HL-60 (cell line): ENCODE data around the gene UBL3.

Experiments
- DNase-seq, 2 experiments: peaks; one replicate each; pipeline ENCODE4 v3.0.0-alpha.2; 2010 to 2020; ENCODE audit warnings: low read depth in 1 of 2, low spot score in 1 of 2
- H3K27ac ChIP-seq: fragments of 250-450 bp; sonication (Bioruptor Pico); replicated peaks from 2 replicates; pipeline ENCODE4 v1.5.1; 2020; ENCODE audit warnings: mild to moderate bottlenecking, moderate library complexity
- H3K27me3 ChIP-seq: fragments of 250-450 bp; sonication (Bioruptor Pico); 2 replicates; pipeline ENCODE4 v1.5.1; 2021; ENCODE audit warnings: mild to moderate bottlenecking, moderate library complexity; ENCODE audit not compliant: insufficient read depth, poor library complexity, severe bottlenecking
- H3K4me3 ChIP-seq: replicated peaks from 2 replicates; pipeline ENCODE4 v1.5.1; 2011; ENCODE audit warnings: mild to moderate bottlenecking, control low read depth, low read length; ENCODE audit not compliant: insufficient read depth
- CTCF ChIP-seq: IDR thresholded peaks from one replicate; pipeline ENCODE4 v1.5.1; 2011; ENCODE audit warnings: low read length, control low read depth, inconsistent platforms; ENCODE audit not compliant: insufficient read depth
- GABPA ChIP-seq: IDR thresholded peaks from 2 replicates; pipeline ENCODE4 v1.6.1; 2012; ENCODE audit warnings: low read depth
- POLR2AphosphoS5 ChIP-seq: IDR thresholded peaks from 2 replicates; pipeline ENCODE4 v1.6.1; 2012; ENCODE audit warnings: low read depth
- SPI1 ChIP-seq: IDR thresholded peaks from 2 replicates; pipeline ENCODE4 v1.6.1; 2012; ENCODE audit warnings: low read depth, mild to moderate bottlenecking, borderline replicate concordance
- TF ChIP-seq, protein P1 (sequence below): IDR thresholded peaks from 2 replicates; pipeline ENCODE4 v1.6.1; 2012; ENCODE audit warnings: low read depth; ENCODE audit not compliant: insufficient replicate concordance

UBL3 gene

DNA sequence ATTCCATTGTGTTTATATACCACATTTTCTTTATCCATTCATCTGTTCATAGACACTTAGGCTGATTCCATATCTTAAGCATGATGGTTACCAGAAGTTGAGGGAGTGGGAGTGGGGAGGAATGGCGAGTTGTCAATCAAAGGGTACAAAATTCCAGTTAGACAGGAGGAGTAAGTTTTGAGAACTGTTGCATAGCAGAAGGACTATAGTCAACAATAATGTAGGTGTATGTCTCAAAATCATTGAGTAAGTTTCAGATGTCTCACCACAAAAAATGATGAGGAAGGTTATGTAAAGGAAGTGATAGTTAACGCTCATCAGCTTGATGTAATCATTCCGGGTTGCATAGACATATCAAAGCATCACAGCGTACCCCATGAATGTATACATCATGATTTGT is 4.6 kb upstream of the UBL3 start:
- no peak overlapping the region for H3K27ac ChIP-seq
- H3K4me3 ChIP-seq, result no peak overlapping the region
- H3K27me3 ChIP-seq, result no peaks in the 10 kb centered on the region
- TF ChIP-seq, protein P1, sequence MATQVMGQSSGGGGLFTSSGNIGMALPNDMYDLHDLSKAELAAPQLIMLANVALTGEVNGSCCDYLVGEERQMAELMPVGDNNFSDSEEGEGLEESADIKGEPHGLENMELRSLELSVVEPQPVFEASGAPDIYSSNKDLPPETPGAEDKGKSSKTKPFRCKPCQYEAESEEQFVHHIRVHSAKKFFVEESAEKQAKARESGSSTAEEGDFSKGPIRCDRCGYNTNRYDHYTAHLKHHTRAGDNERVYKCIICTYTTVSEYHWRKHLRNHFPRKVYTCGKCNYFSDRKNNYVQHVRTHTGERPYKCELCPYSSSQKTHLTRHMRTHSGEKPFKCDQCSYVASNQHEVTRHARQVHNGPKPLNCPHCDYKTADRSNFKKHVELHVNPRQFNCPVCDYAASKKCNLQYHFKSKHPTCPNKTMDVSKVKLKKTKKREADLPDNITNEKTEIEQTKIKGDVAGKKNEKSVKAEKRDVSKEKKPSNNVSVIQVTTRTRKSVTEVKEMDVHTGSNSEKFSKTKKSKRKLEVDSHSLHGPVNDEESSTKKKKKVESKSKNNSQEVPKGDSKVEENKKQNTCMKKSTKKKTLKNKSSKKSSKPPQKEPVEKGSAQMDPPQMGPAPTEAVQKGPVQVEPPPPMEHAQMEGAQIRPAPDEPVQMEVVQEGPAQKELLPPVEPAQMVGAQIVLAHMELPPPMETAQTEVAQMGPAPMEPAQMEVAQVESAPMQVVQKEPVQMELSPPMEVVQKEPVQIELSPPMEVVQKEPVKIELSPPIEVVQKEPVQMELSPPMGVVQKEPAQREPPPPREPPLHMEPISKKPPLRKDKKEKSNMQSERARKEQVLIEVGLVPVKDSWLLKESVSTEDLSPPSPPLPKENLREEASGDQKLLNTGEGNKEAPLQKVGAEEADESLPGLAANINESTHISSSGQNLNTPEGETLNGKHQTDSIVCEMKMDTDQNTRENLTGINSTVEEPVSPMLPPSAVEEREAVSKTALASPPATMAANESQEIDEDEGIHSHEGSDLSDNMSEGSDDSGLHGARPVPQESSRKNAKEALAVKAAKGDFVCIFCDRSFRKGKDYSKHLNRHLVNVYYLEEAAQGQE, result no peak
- peak in 1 of 2 experiments; percentile 27 for DNase-seq

DNA sequence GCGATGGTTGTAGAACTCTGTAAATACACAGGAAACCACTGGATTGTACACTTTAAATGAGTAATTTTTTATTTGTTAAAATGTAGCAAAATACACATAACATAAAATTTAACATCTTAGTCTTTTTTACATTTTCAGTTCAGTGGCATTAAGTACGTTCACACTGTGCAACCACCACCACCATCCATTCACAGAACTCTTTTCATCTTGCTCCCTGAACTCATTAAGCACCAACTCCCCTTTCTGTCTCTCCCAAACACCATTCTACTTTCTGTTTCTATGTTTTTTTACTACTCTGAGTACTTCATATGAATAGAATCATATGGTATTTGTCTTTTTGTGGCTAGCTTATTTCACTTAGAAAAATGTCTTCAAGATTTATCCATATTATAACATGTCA is 2.7 kb upstream of the UBL3 start:
- Histone ChIP-seq H3K4me3 (no peak overlapping the region), H3K27me3 (no peaks in the 10 kb centered on the region), H3K27ac (no peak overlapping the region)
- no peak for DNase-seq
- TF ChIP-seq SPI1 (no peak), POLR2AphosphoS5 (no peak), GABPA (no peak), CTCF (no peak)
- TF ChIP-seq, protein P1, result no peak

DNA sequence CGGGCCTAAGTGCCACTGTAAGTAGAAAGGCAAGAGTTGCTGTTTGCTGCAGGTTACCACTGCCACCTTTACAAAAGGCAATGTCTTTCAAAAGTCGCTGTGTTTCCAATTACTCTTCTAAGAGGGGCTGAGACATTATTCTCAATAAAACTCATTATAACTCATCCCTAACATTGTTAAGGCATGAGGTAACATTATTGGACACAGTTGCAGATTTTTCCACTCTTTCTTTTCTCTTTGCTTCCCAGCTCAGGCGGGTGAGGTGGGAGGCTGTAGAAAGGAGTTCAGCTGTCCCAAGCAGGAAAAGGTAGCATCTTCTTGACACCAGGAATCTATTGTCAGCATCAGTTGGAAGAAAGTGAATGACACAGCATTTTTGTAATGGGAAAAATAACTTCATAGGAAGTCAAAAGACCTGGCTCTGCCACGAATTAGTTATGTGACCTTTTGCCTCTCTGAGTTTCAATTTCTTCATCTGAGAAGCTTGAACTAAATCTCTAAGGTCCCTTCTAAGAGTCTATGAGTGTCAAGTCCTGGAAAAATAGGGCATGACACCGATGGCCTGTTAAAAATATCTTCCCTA is 2.1 kb upstream of the UBL3 start:
- Histone ChIP-seq H3K27me3 (no peaks in the 10 kb centered on the region), H3K27ac (no peak overlapping the region), H3K4me3 (no peak overlapping the region)
- TF ChIP-seq CTCF (no peak), SPI1 (no peak), POLR2AphosphoS5 (no peak), GABPA (no peak)
- TF ChIP-seq, protein P1, result no peak
- no peak for DNase-seq
